GM12872 (cell line): ENCODE data around the gene OR1E1.

Source experiments
- TF ChIP-seq, protein P1 (sequence below): IDR thresholded peaks from 3 replicates; pipeline ENCODE4 v1.5.1; 2011; ENCODE audit warnings: low read depth, mild to moderate bottlenecking, low read length, moderate library complexity; ENCODE audit not compliant: insufficient read depth

OR1E1 gene, protein sequence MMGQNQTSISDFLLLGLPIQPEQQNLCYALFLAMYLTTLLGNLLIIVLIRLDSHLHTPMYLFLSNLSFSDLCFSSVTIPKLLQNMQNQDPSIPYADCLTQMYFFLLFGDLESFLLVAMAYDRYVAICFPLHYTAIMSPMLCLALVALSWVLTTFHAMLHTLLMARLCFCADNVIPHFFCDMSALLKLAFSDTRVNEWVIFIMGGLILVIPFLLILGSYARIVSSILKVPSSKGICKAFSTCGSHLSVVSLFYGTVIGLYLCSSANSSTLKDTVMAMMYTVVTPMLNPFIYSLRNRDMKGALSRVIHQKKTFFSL

DNA sequence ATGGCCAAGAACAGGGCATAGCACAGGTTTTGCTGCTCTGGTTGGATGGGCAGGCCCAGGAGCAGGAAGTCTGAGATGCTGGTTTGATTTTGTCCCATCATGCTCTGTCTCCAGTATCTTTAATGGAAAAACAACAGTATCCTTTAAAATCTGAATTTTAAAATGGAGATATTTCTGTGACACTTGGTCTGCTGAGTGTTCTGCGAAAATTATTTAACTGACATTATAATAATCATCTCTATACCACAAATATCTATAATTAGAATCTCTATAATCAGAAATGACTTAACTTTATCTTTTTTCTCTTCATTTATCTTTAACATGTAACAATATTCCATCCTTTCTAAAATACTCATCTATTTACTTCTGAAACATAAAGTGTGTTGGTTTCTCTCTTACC lies at the start of gene OR1E1:
TSS of gene OR1E1 (minus strand) at position 101 of the 400 bp plus-strand sequence. CDS start at position 101, 0 bp downstream.
- TF ChIP-seq, protein P1, sequence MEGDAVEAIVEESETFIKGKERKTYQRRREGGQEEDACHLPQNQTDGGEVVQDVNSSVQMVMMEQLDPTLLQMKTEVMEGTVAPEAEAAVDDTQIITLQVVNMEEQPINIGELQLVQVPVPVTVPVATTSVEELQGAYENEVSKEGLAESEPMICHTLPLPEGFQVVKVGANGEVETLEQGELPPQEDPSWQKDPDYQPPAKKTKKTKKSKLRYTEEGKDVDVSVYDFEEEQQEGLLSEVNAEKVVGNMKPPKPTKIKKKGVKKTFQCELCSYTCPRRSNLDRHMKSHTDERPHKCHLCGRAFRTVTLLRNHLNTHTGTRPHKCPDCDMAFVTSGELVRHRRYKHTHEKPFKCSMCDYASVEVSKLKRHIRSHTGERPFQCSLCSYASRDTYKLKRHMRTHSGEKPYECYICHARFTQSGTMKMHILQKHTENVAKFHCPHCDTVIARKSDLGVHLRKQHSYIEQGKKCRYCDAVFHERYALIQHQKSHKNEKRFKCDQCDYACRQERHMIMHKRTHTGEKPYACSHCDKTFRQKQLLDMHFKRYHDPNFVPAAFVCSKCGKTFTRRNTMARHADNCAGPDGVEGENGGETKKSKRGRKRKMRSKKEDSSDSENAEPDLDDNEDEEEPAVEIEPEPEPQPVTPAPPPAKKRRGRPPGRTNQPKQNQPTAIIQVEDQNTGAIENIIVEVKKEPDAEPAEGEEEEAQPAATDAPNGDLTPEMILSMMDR = no peak

DNA sequence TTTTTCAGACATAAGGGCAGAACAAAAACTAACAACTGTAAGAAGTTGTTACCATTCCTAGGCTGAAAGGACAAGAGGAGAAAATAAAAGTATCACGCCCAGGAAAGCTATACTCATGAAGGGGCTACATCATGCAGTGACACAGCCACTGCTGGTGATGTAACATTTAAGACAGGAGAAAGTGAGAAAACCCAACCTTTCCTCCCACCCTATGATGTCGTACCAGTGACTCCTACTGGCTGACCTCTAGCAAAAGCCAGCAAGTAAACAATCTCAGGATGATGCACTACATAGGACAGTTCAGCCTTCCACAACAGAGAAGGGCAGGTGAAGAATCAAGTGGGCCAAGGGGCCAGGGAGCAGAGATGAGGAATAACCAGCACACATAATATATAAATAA lies 49.4 kb upstream of the OR1E1 start:
- TF ChIP-seq, protein P1 = peak; percentile 29; the same call in 1 of the 3 replicates

DNA sequence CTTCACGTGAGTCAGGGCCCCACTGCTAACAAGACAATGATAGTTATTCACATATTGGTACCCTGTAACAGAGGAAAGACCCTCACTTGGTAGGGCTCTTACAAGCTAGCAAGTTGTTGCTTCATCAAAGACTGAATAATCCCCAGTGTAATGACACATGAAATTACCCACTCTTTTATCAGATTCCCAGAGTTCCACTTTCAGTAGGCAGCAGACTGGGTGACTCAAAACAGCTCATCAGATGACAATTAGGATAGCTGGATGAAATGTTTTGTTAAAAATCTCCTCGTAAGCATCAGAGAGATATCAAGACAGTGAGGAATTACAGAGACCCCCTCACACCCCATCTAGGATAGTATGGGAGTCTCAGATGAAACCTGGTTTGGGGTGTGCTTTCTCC lies 42.2 kb upstream of the OR1E1 start:
- TF ChIP-seq, protein P1 = no peak

DNA sequence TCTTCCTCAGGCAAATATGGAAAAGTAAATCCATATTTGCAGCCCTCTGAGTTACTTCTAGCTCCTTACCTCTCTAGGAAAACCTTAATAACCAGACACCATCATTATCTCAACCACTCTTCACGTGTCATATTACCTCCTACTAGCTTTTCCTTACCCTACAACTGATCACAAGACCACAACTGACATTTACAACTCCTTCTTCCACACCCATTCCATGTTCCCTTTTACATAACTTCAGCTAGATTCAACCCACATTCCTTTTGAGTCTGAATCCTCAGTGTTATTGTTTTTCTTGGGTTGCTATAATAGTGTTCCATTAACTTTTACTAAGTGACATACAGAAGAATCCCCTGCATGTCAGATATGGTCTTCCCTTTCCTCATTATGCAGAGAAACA lies 40.2 kb upstream of the OR1E1 start:
- TF ChIP-seq, protein P1 = no peak

DNA sequence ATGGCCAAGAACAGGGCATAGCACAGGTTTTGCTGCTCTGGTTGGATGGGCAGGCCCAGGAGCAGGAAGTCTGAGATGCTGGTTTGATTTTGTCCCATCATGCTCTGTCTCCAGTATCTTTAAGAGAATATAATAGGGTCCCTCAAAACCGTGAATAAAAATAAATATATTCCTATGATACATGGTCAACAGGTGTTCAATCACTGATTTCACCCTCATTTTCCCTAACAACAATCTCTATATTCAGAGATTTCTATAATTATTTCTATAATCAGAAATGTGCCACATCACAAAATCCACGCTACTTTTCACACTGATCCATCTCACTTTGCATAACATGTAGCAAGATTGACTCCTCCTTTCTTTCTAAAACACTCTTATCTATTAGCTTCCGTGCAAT lies 35.5 kb upstream of the OR1E1 start, which contains the start of gene OR1E2:
TSS of gene OR1E2 (minus strand) at position 101 of the 400 bp plus-strand sequence. CDS start at position 101, 0 bp downstream.
- TF ChIP-seq, protein P1 = no peak

DNA sequence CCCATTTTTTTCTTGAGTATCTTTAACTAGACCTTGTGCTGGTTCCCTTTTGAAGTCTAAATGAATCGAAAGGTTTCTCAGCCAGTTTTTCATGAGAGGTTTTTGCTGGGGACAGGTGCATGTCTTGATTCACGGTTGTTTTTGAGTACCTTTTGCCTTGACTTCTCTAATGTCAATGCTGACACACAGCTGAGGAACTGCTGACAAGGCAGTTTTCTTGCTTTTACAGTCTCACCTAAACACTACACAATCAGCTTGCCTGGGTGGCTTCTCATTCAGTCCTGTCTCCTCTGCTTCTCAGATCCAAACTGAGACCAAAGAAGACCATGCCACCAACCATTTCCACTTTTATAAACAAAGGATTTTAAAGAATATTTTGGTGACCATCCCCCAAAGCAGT lies 20.0 kb upstream of the OR1E1 start:
- TF ChIP-seq, protein P1 = no peak

DNA sequence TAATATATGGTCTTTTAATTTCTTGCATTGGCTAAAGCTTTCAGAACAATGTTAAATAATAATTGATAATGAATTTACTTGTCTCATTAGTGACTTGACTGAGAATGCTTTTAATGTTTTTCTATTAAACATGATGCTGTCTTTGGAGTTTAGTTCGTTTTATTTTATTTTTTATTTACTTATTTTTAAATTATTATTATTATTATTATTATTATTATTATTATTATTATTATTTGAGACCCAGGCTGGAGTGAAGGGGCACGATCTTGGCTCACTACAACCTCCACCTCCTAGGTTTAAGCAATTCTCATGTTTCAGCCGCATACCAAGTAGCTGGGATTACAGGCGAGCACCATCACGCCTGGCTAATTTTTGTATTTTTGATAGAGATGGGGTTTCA lies 17.4 kb upstream of the OR1E1 start:
- TF ChIP-seq, protein P1 = no peak
